Bronchial epithelial cell (primary cell): ENCODE data around the gene CAB39. TPM values are rescaled to one million over a fixed set of nuclear protein-coding genes. Genes with fewer than 3 reads are reported as not detected.
A peak's percentile ranks its signal among the peaks of the same experiment; 100 is the strongest.

Experiments
- DNase-seq: peaks from one replicate; pipeline ENCODE4 v3.0.0-alpha.2; 2010; ENCODE audit warnings: low read depth
- FAIRE-seq: peaks from 2 replicates; lab custom pipeline; 2011; peaks lifted over from hg19 to GRCh38; lab: Jason Lieb, UNC
- H3K27me3 ChIP-seq: 2 replicates; pipeline ENCODE4 v1.5.1; 2011; ENCODE audit warnings: low read length; ENCODE audit not compliant: control insufficient read depth, insufficient read depth
- H3K36me3 ChIP-seq: 2 replicates; pipeline ENCODE4 v1.5.1; 2011; ENCODE audit warnings: low read length; ENCODE audit not compliant: control insufficient read depth, insufficient read depth
- H3K4me3 ChIP-seq: 2 replicates; pipeline ENCODE4 v1.5.1; 2011; ENCODE audit warnings: mild to moderate bottlenecking, low read depth, low read length, control low read depth
- CTCF ChIP-seq: IDR thresholded peaks from 2 replicates; pipeline ENCODE4 v1.5.1; 2011; ENCODE audit warnings: mild to moderate bottlenecking, moderate library complexity, low read length, control low read depth, inconsistent platforms; ENCODE audit not compliant: insufficient read depth, severe bottlenecking
- total RNA-seq: library from RNA; depleted of rRNA; stranded (reverse); fragments of >200 nt; gene quantifications from 2 replicates; pipeline ENCODE4 v1.2.1, GENCODE V29; 2014

The CAB39 gene
- total RNA-seq, 1 donor from 2014 or later, result 87.4 TPM

DNA sequence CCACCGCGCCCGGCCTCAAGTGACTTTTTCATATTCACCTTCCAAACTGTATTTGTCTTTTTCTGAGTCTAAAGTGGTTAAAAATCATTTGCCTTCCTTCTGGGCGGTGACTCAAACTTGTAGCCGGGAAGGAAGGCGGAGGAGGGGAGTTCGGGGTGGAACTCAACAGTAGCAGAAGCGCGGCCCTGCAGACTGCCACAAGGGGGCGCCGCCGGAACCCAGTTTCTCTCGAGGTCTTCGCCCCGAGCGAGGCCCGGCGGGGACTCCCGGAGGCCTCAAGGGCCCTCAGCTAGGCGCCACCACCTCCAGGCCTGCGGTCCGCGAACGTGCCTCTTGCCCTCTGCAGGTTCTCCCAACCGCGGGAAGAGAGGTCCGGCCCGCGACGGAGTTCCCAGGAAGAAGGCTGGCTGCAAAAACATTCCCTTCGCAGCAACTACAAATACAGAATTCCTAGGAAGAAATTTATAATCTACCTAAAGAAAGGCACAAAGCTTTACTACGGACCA is 135.3 kb downstream of the CAB39 start:
- peak; percentile 60 for DNase-seq
- peak; percentile 92 for TF ChIP-seq CTCF
- peak overlapping the region; percentile 8 for H3K4me3 ChIP-seq
- peaks cover 3% of the 10 kb centered on the region for H3K27me3 ChIP-seq
- FAIRE-seq, result no peak
- no peaks in the 10 kb centered on the region for H3K36me3 ChIP-seq

- Histone ChIP-seq H3K4me3 (no peak overlapping the region), H3K36me3 (no peaks in the 10 kb centered on the region), H3K27me3 (no peaks in the 10 kb centered on the region)
- DNase-seq (no peak), FAIRE-seq (no peak)
- TF ChIP-seq CTCF, result peak; percentile 82
These were observed 137.2 kb downstream of the CAB39 start for GRCh38 chr2:230849633-230850357.

GRCh38 chr2:230850358-230850658 is 137.7 kb downstream of the CAB39 start:
- no peak for TF ChIP-seq CTCF
- Histone ChIP-seq H3K27me3 (no peaks in the 10 kb centered on the region), H3K36me3 (no peaks in the 10 kb centered on the region), H3K4me3 (no peak overlapping the region)
- FAIRE-seq (no peak), DNase-seq (no peak)

DNA sequence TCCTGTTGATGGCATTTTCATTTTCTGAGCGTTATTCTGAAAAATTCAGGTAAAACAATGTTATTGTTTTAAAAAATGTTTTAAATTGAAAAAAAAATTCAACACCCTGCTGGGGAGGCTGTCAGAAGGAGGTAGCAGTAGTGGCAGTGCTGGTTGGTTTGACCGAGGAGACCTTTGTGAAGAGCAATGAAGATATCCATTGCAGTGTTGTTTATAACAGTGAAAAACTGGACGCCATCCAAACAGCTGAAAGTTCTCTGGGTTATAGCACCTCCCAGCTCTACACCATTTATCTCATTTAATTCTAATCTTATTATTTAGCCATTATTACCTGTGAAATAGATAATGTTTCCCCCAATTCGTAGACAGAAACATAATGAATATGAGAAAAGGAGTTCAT is 139.5 kb downstream of the CAB39 start:
- DNase-seq (no peak), FAIRE-seq (no peak)
- Histone ChIP-seq H3K27me3 (no peaks in the 10 kb centered on the region), H3K36me3 (no peaks in the 10 kb centered on the region), H3K4me3 (no peak overlapping the region)
- no peak for TF ChIP-seq CTCF

DNA sequence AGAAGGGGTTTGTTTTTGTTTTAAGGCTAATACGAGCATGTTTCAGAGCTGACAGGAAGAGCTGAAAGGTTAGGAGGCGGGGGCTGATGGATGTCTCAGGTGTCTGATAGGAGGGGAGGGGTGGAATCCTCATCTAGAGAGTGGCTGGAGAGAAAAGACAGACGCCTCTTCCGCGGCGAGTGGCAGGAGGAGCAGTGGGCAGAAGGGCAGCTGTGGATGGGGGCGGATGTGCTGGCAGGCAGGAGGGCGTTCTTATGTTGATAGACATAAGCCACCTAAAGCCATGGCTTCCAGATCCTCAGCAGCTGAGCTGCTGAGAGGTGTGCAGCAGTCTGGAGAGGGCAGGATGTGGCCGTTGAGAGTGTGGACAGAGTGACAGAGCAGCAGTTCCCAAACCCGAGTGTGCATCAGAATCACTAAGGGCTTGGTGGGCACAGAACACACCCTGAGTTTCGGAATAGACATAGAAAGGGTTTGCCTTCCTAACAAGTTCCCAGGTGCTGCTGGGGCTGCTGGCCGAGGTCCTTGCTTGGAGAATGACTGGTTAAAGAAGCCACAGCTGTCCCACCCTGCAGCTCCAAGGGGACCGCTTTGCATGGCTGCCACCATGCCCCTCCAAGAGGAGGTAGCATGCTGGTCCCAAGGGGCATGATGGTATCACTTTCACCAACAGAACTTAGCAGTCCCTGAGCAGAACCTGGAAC is 149.1 kb downstream of the CAB39 start:
- DNase-seq (no peak), FAIRE-seq (no peak)
- TF ChIP-seq CTCF, result no peak
- peaks cover 4% of the 10 kb centered on the region for H3K27me3 ChIP-seq
- no peaks in the 10 kb centered on the region for H3K36me3 ChIP-seq
- no peak overlapping the region for H3K4me3 ChIP-seq
